Posterior cingulate gyrus (tissue), 11 donors: ENCODE results near the gene KDM4C.

Experiments used
- DNase-seq, 10 donors: peaks; one replicate each; pipeline versions ENCODE4 v3.0.0 to v3.0.0-alpha.2; 2020 to 2021; ENCODE audit warnings: mixed read lengths in 3 of 10
- intact Hi-C: fragments of 100-400 bp; cut with DNase I; formaldehyde crosslinking; loops from one replicate; pipeline ENCODE4 v1.15.1; 2023

Gene KDM4C

DNA sequence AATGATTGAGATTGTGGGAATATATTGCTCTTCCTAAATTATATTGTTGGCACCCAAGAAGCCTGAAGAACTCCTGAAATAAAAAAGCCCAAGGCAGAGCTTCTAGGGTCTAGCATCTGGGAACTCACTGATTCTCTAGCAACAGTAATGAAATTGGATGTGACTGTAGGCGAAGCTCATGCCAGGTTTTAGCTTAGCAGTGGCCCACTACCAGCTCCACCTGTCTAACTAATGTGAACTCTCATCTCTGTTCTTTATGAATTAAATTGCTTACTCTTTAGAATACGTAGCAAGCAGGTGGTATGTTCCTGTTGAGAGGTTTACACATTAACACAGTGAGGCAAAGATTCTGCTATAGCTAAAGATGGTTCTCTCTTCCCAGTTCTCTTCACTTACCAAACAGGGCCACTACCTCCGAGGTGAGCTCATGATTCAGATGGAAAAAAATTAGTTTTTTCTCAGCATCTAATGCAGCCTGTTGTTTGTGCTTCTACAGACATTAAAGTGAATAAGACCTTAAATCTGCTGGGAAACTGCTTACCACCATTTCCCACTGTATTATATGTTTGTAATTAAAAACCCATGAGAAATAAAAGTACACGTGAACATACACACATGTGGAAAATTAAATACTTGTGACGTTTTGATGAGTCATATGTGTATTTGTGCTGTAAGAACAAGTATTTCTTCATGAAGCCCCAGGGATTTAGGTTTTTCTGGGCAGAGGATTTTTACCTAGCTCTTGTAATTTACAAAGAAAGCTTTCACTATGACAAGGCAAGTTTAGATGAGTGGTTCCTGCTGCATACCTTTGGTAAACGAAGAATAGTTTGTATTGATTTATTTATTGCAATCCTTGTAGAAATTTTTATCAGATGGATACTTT is 360.1 kb downstream of the KDM4C start:
- intact Hi-C loops = no loop called here
- DNase-seq = no peak

- no peak for DNase-seq
- intact Hi-C loops = no loop called here
Measured at GRCh38 chr9:7118633-7119032, 360.9 kb downstream of the KDM4C start.

DNA sequence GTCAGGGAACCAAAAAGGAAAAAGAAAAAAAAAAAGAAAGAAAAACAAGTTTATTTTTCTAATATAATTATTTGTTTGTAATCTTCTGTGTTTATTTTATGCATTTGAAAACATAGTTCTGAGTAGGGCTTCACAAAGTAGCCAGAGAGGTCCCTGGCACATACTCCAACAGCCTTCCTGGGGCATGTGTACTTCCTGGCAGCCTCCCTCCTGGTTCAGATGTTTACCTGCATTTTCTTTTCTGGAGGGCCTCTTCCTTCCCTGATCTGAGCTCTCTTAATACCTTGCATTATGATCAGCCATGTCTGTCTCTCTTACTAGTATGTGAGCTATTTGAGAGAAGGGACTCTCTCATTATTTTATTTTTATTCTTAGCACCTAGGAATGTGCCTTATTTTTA is 361.8 kb downstream of the KDM4C start:
- DNase-seq = no peak
- intact Hi-C loops = no loop called here

GRCh38 chr9:7121055-7121454 is 363.3 kb downstream of the KDM4C start:
- DNase-seq = no peak
- intact Hi-C loops = no loop called here

GRCh38 chr9:7121664-7122063 is 363.9 kb downstream of the KDM4C start:
- intact Hi-C loops = no loop called here
- no peak for DNase-seq

- no peak for DNase-seq
- intact Hi-C loops = no loop called here
Measured at GRCh38 chr9:7123743-7124142, 366.0 kb downstream of the KDM4C start.

GRCh38 chr9:7125231-7125630 is 367.5 kb downstream of the KDM4C start:
- intact Hi-C loops = no loop called here
- no peak for DNase-seq

DNA sequence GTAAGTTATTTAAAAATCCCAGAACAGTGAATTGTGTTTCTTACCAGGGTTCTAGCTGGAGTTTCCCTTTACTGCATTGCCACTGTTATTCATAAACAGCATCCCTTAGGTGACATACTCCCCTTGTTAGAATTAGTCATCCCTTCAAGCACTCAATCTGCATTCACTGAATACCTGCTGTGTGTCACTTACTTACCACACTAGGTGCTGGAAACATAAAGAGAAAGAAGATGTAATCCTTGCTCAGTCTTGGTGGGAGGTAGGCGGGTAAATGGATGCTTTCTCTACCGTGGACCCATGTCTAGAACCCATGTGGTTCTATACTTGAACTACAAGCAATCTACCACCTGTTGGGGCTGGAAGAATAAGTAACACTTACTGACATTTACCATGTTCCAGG is 371.6 kb downstream of the KDM4C start:
- intact Hi-C loops = no loop called here
- no peak for DNase-seq

GRCh38 chr9:7130266-7130820 is 372.6 kb downstream of the KDM4C start:
- DNase-seq = no peak
- intact Hi-C loops = no loop called here

GRCh38 chr9:7132605-7133004 is 374.8 kb downstream of the KDM4C start:
- DNase-seq = no peak
- intact Hi-C loops = no loop called here

GRCh38 chr9:7135735-7136134 is 378.0 kb downstream of the KDM4C start:
- intact Hi-C loops = no loop called here
- no peak for DNase-seq

GRCh38 chr9:7137040-7137439 is 379.3 kb downstream of the KDM4C start:
- intact Hi-C loops = no loop called here

GRCh38 chr9:7137571-7137970 is 379.8 kb downstream of the KDM4C start:
- intact Hi-C loops = no loop called here
- DNase-seq = no peak

More at GRCh38 chr9:7137040-7137439, 379.3 kb downstream of the KDM4C start:
- DNase-seq = no peak

- intact Hi-C loops = no loop called here
- DNase-seq = no peak
Measured at GRCh38 chr9:7139886-7140285, 382.1 kb downstream of the KDM4C start.

DNA sequence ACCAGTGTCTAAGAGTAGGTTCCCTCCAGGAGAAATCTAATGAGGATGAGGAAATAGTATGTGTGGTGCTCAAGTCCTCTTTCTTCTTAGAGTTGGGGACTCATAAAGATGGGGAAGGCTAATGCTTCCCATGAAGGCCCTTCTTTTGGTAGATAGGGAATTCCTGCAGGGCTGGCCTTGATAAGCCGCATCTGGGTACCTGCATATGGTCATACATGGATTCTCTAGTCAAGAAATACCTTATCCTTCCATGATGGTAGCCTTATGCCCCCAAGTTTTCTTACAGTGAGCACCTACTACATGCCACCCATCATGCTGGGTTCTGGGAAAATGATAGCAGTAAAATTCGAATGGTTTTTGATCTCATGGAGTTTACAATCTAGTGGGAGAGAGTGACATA is 382.6 kb downstream of the KDM4C start:
- intact Hi-C loops = no loop called here
- DNase-seq = no peak

DNA sequence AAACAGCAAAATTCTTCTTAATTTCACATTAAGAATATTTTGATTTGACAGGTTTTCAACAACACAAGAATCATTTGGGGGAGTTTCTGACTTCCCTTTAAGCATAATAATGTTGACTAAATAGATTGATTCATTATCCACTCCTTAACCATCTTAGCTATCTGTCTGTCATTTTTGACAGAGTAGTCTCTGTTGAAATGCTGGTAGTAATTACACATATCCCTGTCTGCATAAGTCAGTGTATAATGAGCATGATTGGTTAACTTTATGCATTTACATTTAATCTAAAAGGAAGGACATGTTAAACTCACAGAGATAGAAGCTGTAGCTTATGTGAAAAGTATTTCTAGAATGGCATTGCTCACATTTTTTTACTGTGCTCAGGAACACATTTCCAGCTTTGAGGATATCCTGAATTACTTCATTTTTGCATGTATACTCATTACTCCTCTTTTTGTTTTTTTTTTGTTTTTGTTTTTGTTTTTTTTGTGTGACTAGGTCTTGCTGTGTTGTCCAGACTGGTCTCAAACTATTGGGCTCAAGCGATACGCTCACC is 385.9 kb downstream of the KDM4C start:
- DNase-seq = no peak
- intact Hi-C loops = no loop called here

DNA sequence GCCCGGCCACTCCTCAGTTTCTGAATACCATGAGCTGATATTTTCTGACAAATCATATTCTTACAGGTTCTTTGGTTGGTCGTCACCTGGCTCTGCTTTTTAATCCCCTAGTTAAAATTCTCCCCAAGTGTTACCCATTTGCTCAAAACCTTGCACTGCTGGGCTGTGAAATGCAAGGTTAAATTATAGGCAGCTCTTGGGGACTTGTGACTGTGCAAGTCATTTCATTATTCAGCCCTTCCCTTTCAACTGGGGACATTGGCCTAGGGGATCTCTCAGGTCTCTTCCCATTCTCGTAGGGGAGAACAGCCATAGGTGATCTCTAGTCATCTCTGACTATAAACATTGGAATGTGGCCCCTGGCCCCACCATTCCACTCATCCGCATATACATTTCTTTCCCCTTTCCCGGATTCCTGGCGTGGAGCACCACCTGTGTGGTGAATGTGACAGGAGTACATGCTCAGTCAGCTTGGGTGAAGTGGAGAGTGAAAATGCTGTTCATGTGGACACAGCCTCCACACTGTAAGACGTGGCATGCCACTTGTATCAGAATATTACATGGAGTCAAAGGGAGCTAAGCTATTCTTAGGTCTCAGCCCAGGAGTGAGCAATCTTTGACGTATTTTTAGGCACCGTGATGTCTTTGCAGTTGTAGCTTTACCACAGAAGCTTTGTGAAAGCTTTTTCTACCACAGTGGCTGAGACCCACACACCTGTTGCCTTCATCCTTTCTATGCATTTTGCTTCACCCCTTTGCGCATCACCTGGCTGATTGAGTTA is 386.7 kb downstream of the KDM4C start:
- no peak for DNase-seq
- intact Hi-C loops = no loop called here

DNA sequence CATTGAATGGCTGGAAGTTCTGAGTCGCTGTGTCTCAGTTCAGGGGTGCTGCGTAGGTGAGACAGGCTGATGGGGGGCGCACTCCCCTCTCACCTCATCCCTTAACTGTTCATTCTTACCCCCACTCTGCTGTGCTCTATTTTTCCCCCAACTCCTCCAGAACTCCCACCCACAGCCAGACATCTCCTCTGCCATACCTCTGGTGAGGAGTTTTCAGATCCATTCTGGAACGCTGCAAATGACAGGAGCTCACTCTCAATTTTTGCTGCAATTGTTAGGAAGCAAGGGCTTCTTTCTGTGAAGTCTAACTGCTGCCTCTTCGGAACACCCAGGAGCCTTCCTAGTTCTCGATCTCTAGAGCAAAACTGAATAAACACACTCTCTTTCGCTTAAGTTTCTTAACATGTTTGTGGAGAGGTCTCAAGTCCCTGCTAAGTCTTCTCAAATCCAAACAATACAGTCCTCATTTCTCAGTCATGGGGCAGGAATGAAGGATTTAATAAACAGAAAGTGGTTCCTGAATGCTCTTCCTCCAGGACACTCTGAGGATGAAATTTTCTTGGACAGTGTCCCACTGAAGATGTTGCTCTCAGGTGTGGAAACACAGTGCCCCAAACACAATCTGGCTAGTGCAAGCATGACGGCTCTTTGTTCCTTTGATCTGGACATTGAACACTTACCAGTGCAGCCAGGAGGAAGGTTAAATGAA is 387.7 kb downstream of the KDM4C start:
- intact Hi-C loops = no loop called here
- DNase-seq = no peak

DNA sequence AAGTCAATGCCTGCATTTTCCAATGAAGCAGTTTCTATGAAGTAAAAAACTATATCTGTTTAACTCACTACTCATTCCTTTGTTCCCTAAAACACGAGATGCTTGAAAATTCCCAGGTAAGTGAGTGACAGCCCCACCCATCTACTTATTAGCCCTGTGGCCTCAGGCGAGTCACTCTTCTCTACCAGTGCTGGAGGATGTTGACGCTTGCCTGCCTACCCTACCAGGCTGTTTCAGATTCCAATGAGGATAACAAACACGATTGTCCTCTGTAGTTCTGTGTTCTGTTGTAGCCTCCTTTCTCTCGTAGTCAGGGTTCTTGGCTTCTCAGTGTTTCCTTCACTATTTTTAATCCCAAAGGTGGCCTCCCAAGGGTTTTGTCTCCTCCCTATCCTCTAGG is 388.8 kb downstream of the KDM4C start:
- no peak for DNase-seq

More for the DNA sequence above, 388.8 kb downstream of the KDM4C start:
- intact Hi-C loops = no loop called here
